ENCODE data around the gene SLC6A13. TPM values are rescaled to one million over a fixed set of nuclear protein-coding genes. Genes with fewer than 3 reads are reported as not detected.

SLC6A13 gene
- total and polyA plus RNA-seq, 7 donors, result 0.10 to 0.55 TPM; not detected in 5

GRCh38 chr12:208813-209212, 53.8 kb downstream of the SLC6A13 start:
- H3K4me1 ChIP-seq, result peaks cover 0 to 17% (median 6%) of the 10 kb centered on the region in 4 donors
- 65 to 69% methylated on average over 4 of the region's 4 CpGs for WGBS, 2 donors
- no peak overlapping the region for H3K27ac ChIP-seq
- TF ChIP-seq POLR2A (IDR thresholded peaks at IDR 0.05), result no peak
- no peak for TF ChIP-seq EP300 (IDR thresholded peaks at IDR 0.05)
- no peak for TF ChIP-seq POLR2AphosphoS5 (IDR thresholded peaks at IDR 0.05)
- TF ChIP-seq CTCF (IDR thresholded peaks at IDR 0.05), result no peak
- intact Hi-C loops (cut with DNase I), result no loop called here
- H3K27me3 ChIP-seq, result peaks cover 2 to 75% (median 34%) of the 10 kb centered on the region in 3 donors
- no peaks in the 10 kb centered on the region for H3K36me3 ChIP-seq
- no peaks in the 10 kb centered on the region for H3K9me3 ChIP-seq
- no peak for DNase-seq
- no peak overlapping the region for H3K4me3 ChIP-seq

- Histone ChIP-seq H3K36me3 (no peaks in the 10 kb centered on the region), H3K27ac (no peak overlapping the region), H3K4me1 (peaks cover 0 to 19% (median 12%) of the 10 kb centered on the region in 4 donors), H3K4me3 (no peak overlapping the region), H3K27me3 (peaks cover 2 to 75% (median 34%) of the 10 kb centered on the region in 3 donors), H3K9me3 (no peaks in the 10 kb centered on the region)
- intact Hi-C loops (cut with DNase I), result no loop called here
- 93% methylated on average over 10 of the region's 10 CpGs for WGBS, 2 donors
- DNase-seq, result no peak
- TF ChIP-seq POLR2AphosphoS5 (IDR thresholded peaks at IDR 0.05), result no peak
- TF ChIP-seq POLR2A (IDR thresholded peaks at IDR 0.05), result no peak
- TF ChIP-seq CTCF (IDR thresholded peaks at IDR 0.05), result no peak
- no peak for TF ChIP-seq EP300 (IDR thresholded peaks at IDR 0.05)
Measured at GRCh38 chr12:207804-208203, 54.8 kb downstream of the SLC6A13 start.

GRCh38 chr12:206746-207440, 55.7 kb downstream of the SLC6A13 start:
- intact Hi-C loops (cut with DNase I), result no loop called here

DNA sequence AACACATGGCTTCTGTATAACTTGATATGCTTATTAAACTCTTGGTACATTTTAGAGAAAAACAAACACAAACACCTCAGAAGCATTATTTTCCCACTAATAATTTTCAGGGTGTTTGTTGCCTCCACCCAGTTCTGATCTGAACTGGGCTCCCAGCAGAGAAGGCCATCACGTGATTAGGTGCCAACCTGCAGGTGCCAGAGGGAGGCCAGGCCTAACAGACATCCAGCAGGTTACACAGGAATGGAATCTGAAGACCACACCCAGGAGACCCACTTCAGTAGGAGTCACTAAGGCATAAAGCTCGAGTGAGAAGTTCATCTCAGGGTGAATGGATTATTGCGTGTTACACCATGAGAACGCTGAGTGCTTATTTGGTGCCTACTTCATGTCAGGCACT, 57.6 kb downstream of the SLC6A13 start:
- no peaks in the 10 kb centered on the region for H3K36me3 ChIP-seq
- WGBS, 2 donors, result 65 to 85% methylated on average over 4 of the region's 4 CpGs
- peaks cover 2 to 76% (median 23%) of the 10 kb centered on the region in 3 donors for H3K27me3 ChIP-seq
- TF ChIP-seq EP300 (IDR thresholded peaks at IDR 0.05) (no peak), POLR2AphosphoS5 (IDR thresholded peaks at IDR 0.05) (no peak), CTCF (IDR thresholded peaks at IDR 0.05) (no peak), POLR2A (IDR thresholded peaks at IDR 0.05) (no peak)
- no peaks in the 10 kb centered on the region for H3K9me3 ChIP-seq
- H3K4me1 ChIP-seq, result peaks cover 0 to 15% (median 12%) of the 10 kb centered on the region in 4 donors
- H3K27ac ChIP-seq, result no peak overlapping the region
- intact Hi-C loops (cut with DNase I), result no loop called here
- H3K4me3 ChIP-seq, result no peak overlapping the region
- no peak for DNase-seq

More at GRCh38 chr12:206746-207440, 55.7 kb downstream of the SLC6A13 start:
- Histone ChIP-seq H3K4me1 (peaks cover 0 to 15% (median 12%) of the 10 kb centered on the region in 4 donors), H3K36me3 (no peaks in the 10 kb centered on the region), H3K27me3 (peaks cover 2 to 78% (median 24%) of the 10 kb centered on the region in 3 donors), H3K4me3 (no peak overlapping the region), H3K9me3 (no peaks in the 10 kb centered on the region), H3K27ac (no peak overlapping the region)
- WGBS, 2 donors, result 91 to 92% methylated on average over 21 of the region's 21 CpGs
- DNase-seq, result no peak
- TF ChIP-seq POLR2A (IDR thresholded peaks at IDR 0.05), result no peak
- TF ChIP-seq EP300 (IDR thresholded peaks at IDR 0.05), result no peak
- TF ChIP-seq POLR2AphosphoS5 (IDR thresholded peaks at IDR 0.05), result no peak
- TF ChIP-seq CTCF (IDR thresholded peaks at IDR 0.05), result no peak
